H1 (cell line): ENCODE data around the gene INAVA.

Experiments
- SP2 ChIP-seq: IDR thresholded peaks from 2 replicates; pipeline ENCODE4 v1.6.1; 2012; ENCODE audit warnings: mild to moderate bottlenecking, low read length, inconsistent platforms
- TAF1 ChIP-seq: IDR thresholded peaks from 2 replicates; pipeline ENCODE4 v1.6.1; 2011; ENCODE audit warnings: mild to moderate bottlenecking, low read depth, low read length
- TF ChIP-seq, protein P1 (sequence below), 3 experiments: IDR thresholded peaks; 1 replicate in 2 of 3; 2 replicates in 1 of 3; pipeline versions ENCODE4 v1.5.1 to v1.6.1; 2011; ENCODE audit warnings: low read length in 3 of 3, mild to moderate bottlenecking in 3 of 3, inconsistent platforms in 2 of 3, low read depth in 1 of 3, moderate library complexity in 1 of 3; ENCODE audit not compliant: insufficient read depth in 1 of 3; ENCODE audit errors: control extremely low read depth in 1 of 3

DNA sequence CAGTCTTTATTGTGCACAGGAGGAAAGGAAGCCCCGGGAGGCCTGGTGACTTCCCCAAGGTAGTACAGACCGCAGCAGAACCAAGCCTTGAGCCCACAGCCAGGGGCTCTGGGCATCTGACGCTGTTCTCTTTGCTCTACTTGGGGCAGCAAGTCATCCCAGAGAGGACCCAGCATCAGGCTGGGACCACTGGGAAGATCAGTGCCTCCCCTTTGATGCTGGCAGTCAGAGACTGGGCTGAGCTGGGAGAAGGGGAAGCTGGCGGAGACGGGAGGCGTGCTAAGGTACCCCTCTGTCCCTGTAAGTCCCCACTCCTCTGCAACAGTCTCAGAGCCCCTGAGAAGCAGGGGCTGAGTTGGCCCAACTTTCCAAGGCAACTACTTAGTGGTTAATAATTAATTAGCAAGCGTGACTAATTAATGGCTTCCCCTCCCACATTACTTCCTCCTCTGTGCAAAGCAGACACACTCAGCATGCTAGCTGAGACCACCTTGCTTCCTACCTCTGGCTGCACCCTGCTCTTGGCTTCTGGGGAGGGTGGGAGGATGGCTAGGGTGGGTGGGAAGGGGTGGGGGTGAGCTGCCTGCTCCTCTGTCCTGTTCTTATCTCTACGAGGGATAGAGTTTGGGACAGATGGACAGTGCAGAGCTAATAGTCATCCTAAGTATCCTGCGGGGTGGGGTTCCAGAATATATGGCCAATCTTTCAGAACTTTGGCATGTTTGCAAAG, 1.3 kb downstream of the INAVA start:
- TF ChIP-seq, protein P1, sequence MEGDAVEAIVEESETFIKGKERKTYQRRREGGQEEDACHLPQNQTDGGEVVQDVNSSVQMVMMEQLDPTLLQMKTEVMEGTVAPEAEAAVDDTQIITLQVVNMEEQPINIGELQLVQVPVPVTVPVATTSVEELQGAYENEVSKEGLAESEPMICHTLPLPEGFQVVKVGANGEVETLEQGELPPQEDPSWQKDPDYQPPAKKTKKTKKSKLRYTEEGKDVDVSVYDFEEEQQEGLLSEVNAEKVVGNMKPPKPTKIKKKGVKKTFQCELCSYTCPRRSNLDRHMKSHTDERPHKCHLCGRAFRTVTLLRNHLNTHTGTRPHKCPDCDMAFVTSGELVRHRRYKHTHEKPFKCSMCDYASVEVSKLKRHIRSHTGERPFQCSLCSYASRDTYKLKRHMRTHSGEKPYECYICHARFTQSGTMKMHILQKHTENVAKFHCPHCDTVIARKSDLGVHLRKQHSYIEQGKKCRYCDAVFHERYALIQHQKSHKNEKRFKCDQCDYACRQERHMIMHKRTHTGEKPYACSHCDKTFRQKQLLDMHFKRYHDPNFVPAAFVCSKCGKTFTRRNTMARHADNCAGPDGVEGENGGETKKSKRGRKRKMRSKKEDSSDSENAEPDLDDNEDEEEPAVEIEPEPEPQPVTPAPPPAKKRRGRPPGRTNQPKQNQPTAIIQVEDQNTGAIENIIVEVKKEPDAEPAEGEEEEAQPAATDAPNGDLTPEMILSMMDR (IDR thresholded peaks at IDR 0.05; ENCODE audit: control extremely low read depth in 1 of 3, insufficient read depth in 1 of 3, low read depth in 1 of 3, low read length in 3 of 3): no peak
- TF ChIP-seq TAF1 (no peak), SP2 (no peak)
